Measurements from ENCODE around the gene IQSEC1.

The IQSEC1 gene

GRCh38 chr3:13106308-13107001 lies 33.2 kb upstream of the IQSEC1 start:
- DNase-seq, result no peak

GRCh38 chr3:13105896-13106250 lies 32.6 kb upstream of the IQSEC1 start:
- DNase-seq, result no peak

GRCh38 chr3:13105181-13105895 lies 32.1 kb upstream of the IQSEC1 start:
- DNase-seq, result no peak

- DNase-seq, result no peak
Observed at GRCh38 chr3:13104511-13104910, 31.3 kb upstream of the IQSEC1 start.

- no peak for DNase-seq
Observed at GRCh38 chr3:13103416-13104058, 30.3 kb upstream of the IQSEC1 start.

- no peak for DNase-seq
Observed at GRCh38 chr3:13102386-13103345, 29.4 kb upstream of the IQSEC1 start.

- DNase-seq, result no peak
Observed at GRCh38 chr3:13099707-13100106, 26.5 kb upstream of the IQSEC1 start.

GRCh38 chr3:13098192-13098988 lies 25.2 kb upstream of the IQSEC1 start:
- DNase-seq, result no peak

- DNase-seq, result no peak
Observed at GRCh38 chr3:13096356-13096755, 23.1 kb upstream of the IQSEC1 start.

GRCh38 chr3:13095408-13095937 lies 22.2 kb upstream of the IQSEC1 start:
- no peak for DNase-seq

- no peak for DNase-seq
Observed at GRCh38 chr3:13093687-13094086, 20.5 kb upstream of the IQSEC1 start.

- DNase-seq, result no peak
Observed at GRCh38 chr3:13092621-13093617, 19.7 kb upstream of the IQSEC1 start.

GRCh38 chr3:13091898-13092611 lies 18.8 kb upstream of the IQSEC1 start:
- peak; percentile 53 for DNase-seq

GRCh38 chr3:13088028-13089006 lies 15.1 kb upstream of the IQSEC1 start:
- no peak for DNase-seq

GRCh38 chr3:13087320-13087990 lies 14.2 kb upstream of the IQSEC1 start:
- DNase-seq, result no peak

GRCh38 chr3:13086531-13086981 lies 13.3 kb upstream of the IQSEC1 start:
- no peak for DNase-seq

- no peak for DNase-seq
Observed at GRCh38 chr3:13085846-13086179, 12.6 kb upstream of the IQSEC1 start.
